ENCODE data around the gene NUP93.

Gene NUP93

GRCh38 chr16:56748826-56749225, 18.9 kb downstream of the NUP93 start:
- Histone ChIP-seq H3K27ac (ENCODE audit: low read depth, low read length) (no peak overlapping the region), H3K4me3 (ENCODE audit: insufficient read depth, low read length, poor library complexity, severe bottlenecking) (no peak overlapping the region), H3K9me3 (ENCODE audit: insufficient read depth, low read length) (no peaks in the 10 kb centered on the region), H3K4me2 (ENCODE audit: low read depth, low read length, poor library complexity, severe bottlenecking) (no peak overlapping the region), H4K20me1 (ENCODE audit: low read depth, low read length) (no peaks in the 10 kb centered on the region; the same call in 1 of the 2 replicates), H3F3A (ENCODE audit: insufficient read depth) (no peaks in the 10 kb centered on the region), H3K79me2 (ENCODE audit: insufficient read depth, low read length) (peaks cover 54% of the 10 kb centered on the region), H2AFZ (ENCODE audit: low read depth, low read length, severe bottlenecking) (no peak overlapping the region), H3K36me3 (ENCODE audit: low read length) (peaks cover 13% of the 10 kb centered on the region; the same call in 1 of the 2 replicates), H3K27me3 (ENCODE audit: low read length) (no peaks in the 10 kb centered on the region), H3K9me2 (replicated peaks; ENCODE audit: insufficient read depth, low read length) (no peaks in the 10 kb centered on the region), H3K9ac (ENCODE audit: low read length) (no peak overlapping the region)
- TF ChIP-seq EZH2phosphoT487 (conservative IDR thresholded peaks at IDR 0.05; ENCODE audit: low read length) (no peak), CTCF (IDR thresholded peaks at IDR 0.05; ENCODE audit: insufficient read depth, low read length, poor library complexity, severe bottlenecking) (no peak)

- no peaks in the 10 kb centered on the region for H3F3A ChIP-seq (ENCODE audit: insufficient read depth)
- H3K27me3 ChIP-seq (ENCODE audit: low read length) = no peaks in the 10 kb centered on the region
- TF ChIP-seq CTCF (IDR thresholded peaks at IDR 0.05; ENCODE audit: insufficient read depth, low read length, poor library complexity, severe bottlenecking) = no peak
- TF ChIP-seq EZH2phosphoT487 (conservative IDR thresholded peaks at IDR 0.05; ENCODE audit: low read length) = no peak
- H3K4me3 ChIP-seq (ENCODE audit: insufficient read depth, low read length, poor library complexity, severe bottlenecking) = no peak overlapping the region
- no peak overlapping the region for H3K9ac ChIP-seq (ENCODE audit: low read length)
- H3K9me2 ChIP-seq (replicated peaks; ENCODE audit: insufficient read depth, low read length) = no peaks in the 10 kb centered on the region
- no peaks in the 10 kb centered on the region for H3K9me3 ChIP-seq (ENCODE audit: insufficient read depth, low read length)
- H3K36me3 ChIP-seq (ENCODE audit: low read length) = peaks cover 13% of the 10 kb centered on the region; the same call in 1 of the 2 replicates
- H3K4me2 ChIP-seq (ENCODE audit: low read depth, low read length, poor library complexity, severe bottlenecking) = no peak overlapping the region
- H4K20me1 ChIP-seq (ENCODE audit: low read depth, low read length) = no peaks in the 10 kb centered on the region
- peaks cover 43% of the 10 kb centered on the region for H3K79me2 ChIP-seq (ENCODE audit: insufficient read depth, low read length)
- H2AFZ ChIP-seq (ENCODE audit: low read depth, low read length, severe bottlenecking) = no peak overlapping the region
- H3K27ac ChIP-seq (ENCODE audit: low read depth, low read length) = no peak overlapping the region
Observed at GRCh38 chr16:56749672-56750491, 20.0 kb downstream of the NUP93 start.

GRCh38 chr16:56753410-56753809, 23.5 kb downstream of the NUP93 start:
- no peak overlapping the region for H2AFZ ChIP-seq (ENCODE audit: low read depth, low read length, severe bottlenecking)
- H3K9me2 ChIP-seq (replicated peaks; ENCODE audit: insufficient read depth, low read length) = no peaks in the 10 kb centered on the region
- H3K79me2 ChIP-seq (ENCODE audit: insufficient read depth, low read length) = peaks cover 39% of the 10 kb centered on the region
- H3K27ac ChIP-seq (ENCODE audit: low read depth, low read length) = no peak overlapping the region
- H3K4me3 ChIP-seq (ENCODE audit: insufficient read depth, low read length, poor library complexity, severe bottlenecking) = no peak overlapping the region
- no peaks in the 10 kb centered on the region for H3F3A ChIP-seq (ENCODE audit: insufficient read depth)
- TF ChIP-seq CTCF (IDR thresholded peaks at IDR 0.05; ENCODE audit: insufficient read depth, low read length, poor library complexity, severe bottlenecking) (no peak), EZH2phosphoT487 (conservative IDR thresholded peaks at IDR 0.05; ENCODE audit: low read length) (no peak)
- H4K20me1 ChIP-seq (ENCODE audit: low read depth, low read length) = no peaks in the 10 kb centered on the region
- peaks cover 13% of the 10 kb centered on the region; the same call in 1 of the 2 replicates for H3K36me3 ChIP-seq (ENCODE audit: low read length)
- H3K4me2 ChIP-seq (ENCODE audit: low read depth, low read length, poor library complexity, severe bottlenecking) = no peak overlapping the region
- H3K9me3 ChIP-seq (ENCODE audit: insufficient read depth, low read length) = no peaks in the 10 kb centered on the region
- H3K9ac ChIP-seq (ENCODE audit: low read length) = no peak overlapping the region
- no peaks in the 10 kb centered on the region for H3K27me3 ChIP-seq (ENCODE audit: low read length)

All from SU-DHL-6 (cell line).